ENCODE results near the gene ZNF280A.

DNA sequence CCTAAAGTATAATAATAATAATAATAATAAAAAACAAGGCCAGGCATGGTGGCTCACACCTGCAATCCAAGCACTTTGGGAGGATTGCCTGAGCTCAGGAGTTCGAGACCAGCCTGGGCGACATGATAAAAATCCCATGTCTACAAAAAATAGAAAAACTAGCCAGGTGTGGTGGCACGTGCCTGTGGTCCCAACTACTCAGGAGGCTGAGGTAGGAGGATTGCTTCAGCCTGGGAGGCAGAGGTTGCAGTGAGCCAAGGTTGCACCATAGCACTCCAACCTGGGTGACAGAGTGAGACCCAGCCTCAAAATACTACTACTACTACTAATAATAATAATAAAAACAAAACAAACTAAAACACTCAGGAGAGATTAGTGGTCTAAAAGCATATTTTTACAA lies 15.6 kb upstream of the ZNF280A start:
- TF ChIP-seq, protein P1, sequence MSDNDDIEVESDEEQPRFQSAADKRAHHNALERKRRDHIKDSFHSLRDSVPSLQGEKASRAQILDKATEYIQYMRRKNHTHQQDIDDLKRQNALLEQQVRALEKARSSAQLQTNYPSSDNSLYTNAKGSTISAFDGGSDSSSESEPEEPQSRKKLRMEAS (CRISPR knock-in tag; IDR thresholded peaks at IDR 0.05) = no peak
- TF ChIP-seq, protein P2, sequence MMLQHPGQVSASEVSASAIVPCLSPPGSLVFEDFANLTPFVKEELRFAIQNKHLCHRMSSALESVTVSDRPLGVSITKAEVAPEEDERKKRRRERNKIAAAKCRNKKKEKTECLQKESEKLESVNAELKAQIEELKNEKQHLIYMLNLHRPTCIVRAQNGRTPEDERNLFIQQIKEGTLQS (CRISPR knock-in tag; conservative IDR thresholded peaks at IDR 0.05) = no peak
- TF ChIP-seq, protein P3, sequence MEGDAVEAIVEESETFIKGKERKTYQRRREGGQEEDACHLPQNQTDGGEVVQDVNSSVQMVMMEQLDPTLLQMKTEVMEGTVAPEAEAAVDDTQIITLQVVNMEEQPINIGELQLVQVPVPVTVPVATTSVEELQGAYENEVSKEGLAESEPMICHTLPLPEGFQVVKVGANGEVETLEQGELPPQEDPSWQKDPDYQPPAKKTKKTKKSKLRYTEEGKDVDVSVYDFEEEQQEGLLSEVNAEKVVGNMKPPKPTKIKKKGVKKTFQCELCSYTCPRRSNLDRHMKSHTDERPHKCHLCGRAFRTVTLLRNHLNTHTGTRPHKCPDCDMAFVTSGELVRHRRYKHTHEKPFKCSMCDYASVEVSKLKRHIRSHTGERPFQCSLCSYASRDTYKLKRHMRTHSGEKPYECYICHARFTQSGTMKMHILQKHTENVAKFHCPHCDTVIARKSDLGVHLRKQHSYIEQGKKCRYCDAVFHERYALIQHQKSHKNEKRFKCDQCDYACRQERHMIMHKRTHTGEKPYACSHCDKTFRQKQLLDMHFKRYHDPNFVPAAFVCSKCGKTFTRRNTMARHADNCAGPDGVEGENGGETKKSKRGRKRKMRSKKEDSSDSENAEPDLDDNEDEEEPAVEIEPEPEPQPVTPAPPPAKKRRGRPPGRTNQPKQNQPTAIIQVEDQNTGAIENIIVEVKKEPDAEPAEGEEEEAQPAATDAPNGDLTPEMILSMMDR (IDR thresholded peaks at IDR 0.05) = no peak
- TF ChIP-seq ZNF423 (CRISPR knock-in tag; IDR thresholded peaks at IDR 0.05) = no peak
- no peak for TF ChIP-seq KAT7 (CRISPR knock-in tag; IDR thresholded peaks at IDR 0.05; ENCODE audit: borderline replicate concordance)
- no peak for TF ChIP-seq FOXJ3 (CRISPR knock-in tag; IDR thresholded peaks at IDR 0.05; ENCODE audit: borderline replicate concordance)
- TF ChIP-seq FOXP1 (CRISPR knock-in tag; IDR thresholded peaks at IDR 0.05; ENCODE audit: borderline replicate concordance) = no peak
- no peak for TF ChIP-seq ZNF317 (CRISPR knock-in tag; IDR thresholded peaks at IDR 0.05; ENCODE audit: borderline replicate concordance, low read depth)
- TF ChIP-seq TP53 (CRISPR knock-in tag; IDR thresholded peaks at IDR 0.05) = no peak
- no peak for TF ChIP-seq ESRRA (CRISPR knock-in tag; IDR thresholded peaks at IDR 0.05; ENCODE audit: borderline replicate concordance)
- no peak for TF ChIP-seq ZNF263 (CRISPR knock-in tag; IDR thresholded peaks at IDR 0.05; ENCODE audit: low read depth)
- TF ChIP-seq CREB1 (CRISPR knock-in tag; IDR thresholded peaks at IDR 0.05) = no peak
- no peak for TF ChIP-seq TCF7 (CRISPR knock-in tag; IDR thresholded peaks at IDR 0.05; ENCODE audit: low read depth)
- no peak for TF ChIP-seq TEAD4 (CRISPR knock-in tag; IDR thresholded peaks at IDR 0.05)
